ENCODE data around the gene RIIAD1. TPM values are rescaled to one million over a fixed set of nuclear protein-coding genes. Genes with fewer than 3 reads are reported as not detected.

Gene RIIAD1
- total and polyA plus RNA-seq, 2 experiments from 2014 or later = not detected

GRCh38 chr1:151707541-151708065 lies 13.7 kb upstream of the RIIAD1 start:
- H3K4me1 ChIP-seq (ENCODE audit: insufficient read depth) = peaks cover 4% of the 10 kb centered on the region
- H3K9me3 ChIP-seq (ENCODE audit: low read depth) = no peaks in the 10 kb centered on the region
- TF ChIP-seq EZH2 (IDR thresholded peaks at IDR 0.05; ENCODE audit: borderline replicate concordance) (no peak), EZH2phosphoT487 (IDR thresholded peaks at IDR 0.05; ENCODE audit: low read depth, severe bottlenecking, unreplicated experiment) (no peak)
- TF ChIP-seq, protein P1, sequence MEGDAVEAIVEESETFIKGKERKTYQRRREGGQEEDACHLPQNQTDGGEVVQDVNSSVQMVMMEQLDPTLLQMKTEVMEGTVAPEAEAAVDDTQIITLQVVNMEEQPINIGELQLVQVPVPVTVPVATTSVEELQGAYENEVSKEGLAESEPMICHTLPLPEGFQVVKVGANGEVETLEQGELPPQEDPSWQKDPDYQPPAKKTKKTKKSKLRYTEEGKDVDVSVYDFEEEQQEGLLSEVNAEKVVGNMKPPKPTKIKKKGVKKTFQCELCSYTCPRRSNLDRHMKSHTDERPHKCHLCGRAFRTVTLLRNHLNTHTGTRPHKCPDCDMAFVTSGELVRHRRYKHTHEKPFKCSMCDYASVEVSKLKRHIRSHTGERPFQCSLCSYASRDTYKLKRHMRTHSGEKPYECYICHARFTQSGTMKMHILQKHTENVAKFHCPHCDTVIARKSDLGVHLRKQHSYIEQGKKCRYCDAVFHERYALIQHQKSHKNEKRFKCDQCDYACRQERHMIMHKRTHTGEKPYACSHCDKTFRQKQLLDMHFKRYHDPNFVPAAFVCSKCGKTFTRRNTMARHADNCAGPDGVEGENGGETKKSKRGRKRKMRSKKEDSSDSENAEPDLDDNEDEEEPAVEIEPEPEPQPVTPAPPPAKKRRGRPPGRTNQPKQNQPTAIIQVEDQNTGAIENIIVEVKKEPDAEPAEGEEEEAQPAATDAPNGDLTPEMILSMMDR (IDR thresholded peaks at IDR 0.05; ENCODE audit: poor library complexity) = no peak

GRCh38 chr1:151708891-151709290 lies 12.4 kb upstream of the RIIAD1 start:
- no peak for DNase-seq (ENCODE audit: low spot score)
- no peaks in the 10 kb centered on the region for H4K20me1 ChIP-seq (ENCODE audit: insufficient read depth, poor library complexity, severe bottlenecking)
- H3K9me3 ChIP-seq (ENCODE audit: low read depth) = no peaks in the 10 kb centered on the region
- H3K79me2 ChIP-seq = no peaks in the 10 kb centered on the region
- no peak overlapping the region for H3K27ac ChIP-seq
- no peak overlapping the region for H3K4me2 ChIP-seq
- H3K27me3 ChIP-seq = no peaks in the 10 kb centered on the region
- WGBS (ENCODE audit: low lambda C conversion rate, missing lambda C conversion rate) = 88% methylated on average over 10 of the region's 15 CpGs
- peaks cover 6% of the 10 kb centered on the region for H3K4me1 ChIP-seq (ENCODE audit: insufficient read depth)
- no peak for TF ChIP-seq EZH2phosphoT487 (IDR thresholded peaks at IDR 0.05; ENCODE audit: low read depth, severe bottlenecking, unreplicated experiment)
- TF ChIP-seq, protein P1 (IDR thresholded peaks at IDR 0.05; ENCODE audit: poor library complexity) = no peak
- no peak for TF ChIP-seq EZH2 (IDR thresholded peaks at IDR 0.05; ENCODE audit: borderline replicate concordance)
- H2AFZ ChIP-seq = no peak overlapping the region
- no peaks in the 10 kb centered on the region for H3K36me3 ChIP-seq (replicated peaks; ENCODE audit: insufficient read depth, low read depth)
- H3K4me3 ChIP-seq = no peak overlapping the region
- H3K9me2 ChIP-seq (replicated peaks; ENCODE audit: insufficient read depth) = no peaks in the 10 kb centered on the region

More at GRCh38 chr1:151707541-151708065, 13.7 kb upstream of the RIIAD1 start:
- Histone ChIP-seq H3K9me2 (replicated peaks; ENCODE audit: insufficient read depth) (no peaks in the 10 kb centered on the region), H2AFZ (no peak overlapping the region), H3K27me3 (no peaks in the 10 kb centered on the region), H4K20me1 (ENCODE audit: insufficient read depth, poor library complexity, severe bottlenecking) (no peaks in the 10 kb centered on the region), H3K27ac (no peak overlapping the region), H3K4me2 (no peak overlapping the region), H3K4me3 (no peak overlapping the region), H3K36me3 (replicated peaks; ENCODE audit: insufficient read depth, low read depth) (no peaks in the 10 kb centered on the region), H3K79me2 (no peaks in the 10 kb centered on the region)
- 97% methylated on average over 9 of the region's 15 CpGs for WGBS (ENCODE audit: low lambda C conversion rate, missing lambda C conversion rate)
- DNase-seq (ENCODE audit: low spot score) = no peak

DNA sequence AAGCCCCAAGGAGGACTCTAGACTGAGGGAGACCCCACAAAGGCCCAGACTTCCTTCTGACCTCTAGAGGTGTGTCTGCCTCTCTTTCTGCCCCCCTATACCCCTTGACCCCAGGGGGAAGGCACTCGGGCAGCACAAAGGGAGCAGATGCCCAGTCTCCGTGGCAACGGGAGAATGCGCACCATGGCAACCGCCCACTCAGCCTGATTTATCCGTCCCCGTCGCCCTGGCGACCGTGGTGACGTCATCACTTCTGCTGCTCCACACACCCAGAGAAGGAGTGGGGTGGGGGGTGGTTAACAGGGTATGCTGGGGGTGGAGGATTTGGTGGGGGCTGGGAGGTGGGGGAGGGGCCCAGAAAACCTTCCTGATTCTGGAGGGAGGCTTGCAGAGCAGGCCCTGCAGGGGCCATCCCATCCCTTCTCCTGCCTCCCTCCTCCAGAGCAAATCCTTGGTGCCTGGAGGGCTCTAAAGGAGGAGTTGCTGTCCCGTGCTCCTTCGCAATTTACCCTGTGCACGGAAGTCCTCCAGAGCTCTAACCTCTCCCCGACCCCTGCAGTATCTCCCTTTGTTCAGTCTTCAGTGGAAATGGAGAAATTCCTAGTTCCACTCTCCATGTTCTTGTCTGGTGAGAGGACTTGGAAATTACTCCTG lies 11.0 kb upstream of the RIIAD1 start:
- no peak for TF ChIP-seq EZH2phosphoT487 (IDR thresholded peaks at IDR 0.05; ENCODE audit: low read depth, severe bottlenecking, unreplicated experiment)
- TF ChIP-seq EZH2 (IDR thresholded peaks at IDR 0.05; ENCODE audit: borderline replicate concordance) = no peak
- TF ChIP-seq, protein P1 (IDR thresholded peaks at IDR 0.05; ENCODE audit: poor library complexity) = no peak
- no peak overlapping the region for H3K4me2 ChIP-seq
- H3K36me3 ChIP-seq (replicated peaks; ENCODE audit: insufficient read depth, low read depth) = no peaks in the 10 kb centered on the region
- no peaks in the 10 kb centered on the region for H3K27me3 ChIP-seq
- DNase-seq (ENCODE audit: low spot score) = no peak
- H3K9me2 ChIP-seq (replicated peaks; ENCODE audit: insufficient read depth) = no peaks in the 10 kb centered on the region
- no peaks in the 10 kb centered on the region for H3K79me2 ChIP-seq
- peaks cover 6% of the 10 kb centered on the region for H3K4me1 ChIP-seq (ENCODE audit: insufficient read depth)
- H4K20me1 ChIP-seq (ENCODE audit: insufficient read depth, poor library complexity, severe bottlenecking) = no peaks in the 10 kb centered on the region
- H2AFZ ChIP-seq = no peak overlapping the region
- no peaks in the 10 kb centered on the region for H3K9me3 ChIP-seq (ENCODE audit: low read depth)
- no peak overlapping the region for H3K27ac ChIP-seq
- WGBS (ENCODE audit: low lambda C conversion rate, missing lambda C conversion rate) = 67% methylated on average over 15 of the region's 15 CpGs
- no peak overlapping the region for H3K4me3 ChIP-seq
